A673 (cell line): Measurements from ENCODE around the gene ARHGAP22.

Experiments used
- CTCF ChIP-seq: fragments of 300-800, 200-600 bp; sonication (generic); conservative IDR thresholded peaks from 2 replicates; pipeline ENCODE4 v1.5.1; 2017; ENCODE audit warnings: low read depth, mild to moderate bottlenecking, antibody characterized with exemption, low read length, moderate library complexity, mixed read lengths
- EZH2 ChIP-seq: fragments of 200-600 bp; sonication (generic); IDR thresholded peaks from 2 replicates; pipeline ENCODE4 v1.6.1; 2017; ENCODE audit warnings: borderline replicate concordance, low read depth, mild to moderate bottlenecking, mixed read lengths, antibody characterized with exemption, low read length; ENCODE audit not compliant: poor library complexity, severe bottlenecking

- no peak for TF ChIP-seq CTCF
- TF ChIP-seq EZH2, result no peak
These were observed 30.0 kb downstream of the ARHGAP22 start for GRCh38 chr10:48574817-48575380.
